Osteocyte (in vitro differentiated cells): ENCODE results near the gene JPT1. TPM values are rescaled to one million over a fixed set of nuclear protein-coding genes. Genes with fewer than 3 reads are reported as not detected.

Experiments
- DNase-seq: peaks from one replicate; pipeline ENCODE4 v3.0.0; 2021; ENCODE audit warnings: mixed read lengths; ENCODE audit not compliant: unreplicated experiment; ENCODE audit errors: extremely low spot score
- H3K27ac Mint-ChIP-seq: one replicate; pipeline ENCODE4 v1.8.0; 2021; ENCODE audit warnings: mild to moderate bottlenecking, mixed read lengths; ENCODE audit not compliant: unreplicated experiment
- H3K27me3 Mint-ChIP-seq: one replicate; pipeline ENCODE4 v1.8.0; 2021; ENCODE audit warnings: mixed read lengths; ENCODE audit not compliant: unreplicated experiment
- H3K36me3 Mint-ChIP-seq: one replicate; pipeline ENCODE4 v1.8.0; 2021; ENCODE audit warnings: mixed read lengths; ENCODE audit not compliant: unreplicated experiment
- H3K4me1 Mint-ChIP-seq: one replicate; pipeline ENCODE4 v1.8.0; 2021; ENCODE audit warnings: mixed read lengths; ENCODE audit not compliant: unreplicated experiment
- H3K4me3 Mint-ChIP-seq: one replicate; pipeline ENCODE4 v1.8.0; 2021; ENCODE audit warnings: mild to moderate bottlenecking, moderate library complexity, mixed read lengths; ENCODE audit not compliant: unreplicated experiment
- H3K9me3 Mint-ChIP-seq: one replicate; pipeline ENCODE4 v1.8.0; 2021; ENCODE audit warnings: mixed read lengths; ENCODE audit not compliant: unreplicated experiment
- total RNA-seq: library from RNA; stranded (reverse); gene quantifications from 2 replicates; pipeline ENCODE4 v1.2.1, GENCODE V29; 2021
- TF ChIP-seq, protein P1 (sequence below): fragments of 200-600 bp; sonication (generic); IDR thresholded peaks from 2 replicates; pipeline ENCODE4 v1.5.0; 2021; ENCODE audit warnings: antibody characterized with exemption, mild to moderate bottlenecking, moderate library complexity

JPT1 gene
- total RNA-seq, 1 donor from 2014 or later = 95.9 TPM

DNA sequence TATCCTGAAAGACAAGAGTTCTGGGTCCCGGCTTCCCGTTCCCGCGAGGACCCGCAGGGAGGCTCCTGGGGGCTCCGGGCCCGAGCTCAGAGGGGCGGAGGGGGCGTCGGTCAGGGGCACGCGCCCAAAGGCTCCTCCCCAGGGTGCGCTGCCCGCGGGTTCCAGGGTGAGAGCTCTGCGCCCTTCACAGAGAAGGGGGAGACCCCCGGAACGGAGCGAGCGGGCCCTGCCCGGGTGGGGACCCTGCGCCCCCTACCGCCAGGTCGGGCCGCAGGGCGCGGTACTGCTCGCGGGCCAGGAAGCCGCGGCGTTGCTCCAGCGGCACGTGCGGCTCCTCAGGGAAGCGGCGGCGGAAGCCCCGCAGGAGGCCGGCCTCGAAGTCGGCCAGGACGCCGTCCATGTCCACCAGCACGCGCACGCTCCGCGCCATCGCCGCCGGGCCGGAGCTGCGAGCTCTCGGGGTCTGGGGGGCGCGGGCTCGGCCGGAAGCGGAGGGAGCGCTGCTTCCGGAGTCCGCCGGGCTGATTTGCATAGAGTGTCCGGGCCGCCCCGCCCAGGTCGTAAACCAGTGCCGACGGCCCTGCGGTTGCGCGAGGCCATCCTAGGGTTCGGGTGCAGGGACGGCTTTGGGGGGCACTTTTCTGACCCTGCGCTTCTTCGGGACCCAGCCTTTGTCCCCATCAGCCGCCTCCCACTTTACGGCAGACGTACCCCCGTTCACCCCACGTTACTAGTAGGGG, 22.9 kb downstream of the JPT1 start, which contains the start of gene NT5C:
TSS of gene NT5C (minus strand) at position 465 of the 740 bp plus-strand sequence. CDS start at position 430, 35 bp downstream.
- DNase-seq = peak; percentile 93
- Mint-ChIP-seq H3K4me1 (peaks cover 11% of the 10 kb centered on the region), H3K9me3 (no peaks in the 10 kb centered on the region), H3K27me3 (no peaks in the 10 kb centered on the region), H3K27ac (peak within 1 kb of the TSS; percentile 89), H3K4me3 (peak within 1 kb of the TSS; percentile 88), H3K36me3 (peaks cover 6% of the 10 kb centered on the region)
- TF ChIP-seq, protein P1, sequence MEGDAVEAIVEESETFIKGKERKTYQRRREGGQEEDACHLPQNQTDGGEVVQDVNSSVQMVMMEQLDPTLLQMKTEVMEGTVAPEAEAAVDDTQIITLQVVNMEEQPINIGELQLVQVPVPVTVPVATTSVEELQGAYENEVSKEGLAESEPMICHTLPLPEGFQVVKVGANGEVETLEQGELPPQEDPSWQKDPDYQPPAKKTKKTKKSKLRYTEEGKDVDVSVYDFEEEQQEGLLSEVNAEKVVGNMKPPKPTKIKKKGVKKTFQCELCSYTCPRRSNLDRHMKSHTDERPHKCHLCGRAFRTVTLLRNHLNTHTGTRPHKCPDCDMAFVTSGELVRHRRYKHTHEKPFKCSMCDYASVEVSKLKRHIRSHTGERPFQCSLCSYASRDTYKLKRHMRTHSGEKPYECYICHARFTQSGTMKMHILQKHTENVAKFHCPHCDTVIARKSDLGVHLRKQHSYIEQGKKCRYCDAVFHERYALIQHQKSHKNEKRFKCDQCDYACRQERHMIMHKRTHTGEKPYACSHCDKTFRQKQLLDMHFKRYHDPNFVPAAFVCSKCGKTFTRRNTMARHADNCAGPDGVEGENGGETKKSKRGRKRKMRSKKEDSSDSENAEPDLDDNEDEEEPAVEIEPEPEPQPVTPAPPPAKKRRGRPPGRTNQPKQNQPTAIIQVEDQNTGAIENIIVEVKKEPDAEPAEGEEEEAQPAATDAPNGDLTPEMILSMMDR = peak; percentile 76

DNA sequence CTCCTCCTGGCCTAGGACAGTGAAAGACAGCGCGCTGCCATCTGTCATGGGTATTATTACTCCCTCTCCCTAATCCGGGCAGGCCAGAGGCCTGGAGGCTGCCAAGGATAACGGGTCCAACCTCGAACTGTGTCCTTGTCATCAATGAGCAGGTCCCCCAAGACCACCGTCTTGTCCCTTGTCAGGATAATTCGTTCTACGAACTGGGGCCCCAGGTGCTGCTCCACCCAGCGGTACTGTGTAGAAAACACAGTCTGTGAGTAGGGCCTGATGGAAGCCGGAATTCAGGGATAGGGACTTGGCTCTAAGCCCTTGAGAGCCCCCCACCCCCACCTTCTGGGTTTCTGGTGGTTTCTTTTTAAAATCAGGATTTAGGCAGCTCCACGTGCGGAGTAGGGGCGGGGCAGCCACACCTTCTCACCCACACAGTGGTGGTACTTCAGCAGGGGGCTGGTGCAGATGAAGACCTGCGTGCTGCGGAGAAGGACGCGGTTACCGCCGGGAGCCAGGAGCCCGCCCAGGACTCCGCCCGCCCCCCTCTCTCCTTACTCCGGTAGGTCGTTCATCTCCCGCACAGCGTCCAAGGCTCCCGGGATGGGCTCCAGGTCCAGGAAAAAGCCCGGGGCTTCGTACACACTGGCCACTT, 23.6 kb downstream of the JPT1 start:
- TF ChIP-seq, protein P1 = peak; percentile 66
- H3K27me3 Mint-ChIP-seq = no peaks in the 10 kb centered on the region
- peak overlapping the region; percentile 88 for H3K4me3 Mint-ChIP-seq
- no peaks in the 10 kb centered on the region for H3K9me3 Mint-ChIP-seq
- H3K36me3 Mint-ChIP-seq = peaks cover 4% of the 10 kb centered on the region
- peak overlapping the region; percentile 88 for H3K27ac Mint-ChIP-seq
- H3K4me1 Mint-ChIP-seq = peaks cover 11% of the 10 kb centered on the region
- no peak for DNase-seq

DNA sequence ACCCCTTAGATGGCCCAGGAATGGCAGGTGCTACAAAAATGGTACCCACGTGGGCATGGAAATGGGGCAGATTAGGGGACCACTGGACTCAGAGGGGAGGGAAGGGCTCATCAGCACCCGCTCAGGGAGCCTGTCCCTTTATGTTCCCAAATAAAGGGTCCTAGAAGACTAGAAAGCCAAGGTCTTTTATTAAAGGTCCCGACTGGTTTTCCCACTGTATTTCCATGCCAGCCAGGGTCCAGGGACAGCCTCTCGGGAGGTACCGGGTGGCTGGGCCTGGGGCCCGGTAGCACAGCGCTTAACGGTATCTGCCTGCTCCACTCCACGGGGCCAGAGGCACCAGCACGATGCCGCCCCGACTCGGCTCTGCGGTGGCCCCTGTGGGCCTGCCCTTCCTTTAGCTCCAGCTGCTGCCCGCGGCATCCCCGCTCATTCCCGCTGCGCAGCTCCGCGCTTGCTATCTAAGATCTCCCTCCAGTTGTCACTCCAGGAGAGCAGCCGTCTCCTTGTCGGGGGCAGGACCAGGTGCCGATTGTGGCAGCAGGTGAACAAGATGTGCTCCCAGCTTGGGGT, 24.2 kb downstream of the JPT1 start:
- Mint-ChIP-seq H3K4me3 (peak overlapping the region; percentile 88), H3K36me3 (peaks cover 4% of the 10 kb centered on the region), H3K9me3 (no peaks in the 10 kb centered on the region), H3K4me1 (peaks cover 12% of the 10 kb centered on the region), H3K27me3 (no peaks in the 10 kb centered on the region), H3K27ac (peak overlapping the region; percentile 88)
- no peak for DNase-seq
- TF ChIP-seq, protein P1 = no peak

DNA sequence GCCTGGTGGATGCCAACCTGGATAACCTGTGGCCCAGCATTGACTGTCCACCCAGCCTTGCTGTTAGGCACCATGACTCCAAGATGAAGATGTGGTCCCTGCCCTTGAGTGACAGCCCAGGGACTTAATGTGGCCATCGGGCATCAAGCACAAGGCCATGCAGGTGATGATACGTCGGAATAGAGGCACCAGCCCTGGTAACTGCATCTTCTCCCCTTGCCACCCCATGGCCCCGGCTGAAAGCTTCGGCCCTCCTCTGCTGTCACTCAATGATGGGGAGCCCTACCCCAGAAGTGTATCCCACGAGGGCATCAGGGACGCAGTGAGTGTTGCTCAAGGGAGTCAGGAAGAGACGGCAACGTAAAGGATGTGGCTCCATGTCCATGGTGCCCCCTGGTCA, 24.7 kb downstream of the JPT1 start:
- Mint-ChIP-seq H3K36me3 (peaks cover 4% of the 10 kb centered on the region), H3K9me3 (no peaks in the 10 kb centered on the region), H3K27ac (no peak overlapping the region), H3K27me3 (no peaks in the 10 kb centered on the region), H3K4me1 (peaks cover 18% of the 10 kb centered on the region), H3K4me3 (peak overlapping the region; percentile 19)
- TF ChIP-seq, protein P1 = no peak
- no peak for DNase-seq
